Fibroblast of gingiva (primary cell): ENCODE results near the gene TRAF3IP1.
"Not testable (repeated sequence)": the region's sequence is repeated elsewhere in the genome, so short reads cannot be mapped to it uniquely, and the experiment has no call there.

ENCODE experiments used
- DNase-seq: peaks from one replicate; pipeline ENCODE4 v3.0.0-alpha.2; 2011; ENCODE audit warnings: low read depth

TRAF3IP1 gene

GRCh38 chr2:238381341-238382115 lies 61.2 kb downstream of the TRAF3IP1 start:
- no peak for DNase-seq

DNA sequence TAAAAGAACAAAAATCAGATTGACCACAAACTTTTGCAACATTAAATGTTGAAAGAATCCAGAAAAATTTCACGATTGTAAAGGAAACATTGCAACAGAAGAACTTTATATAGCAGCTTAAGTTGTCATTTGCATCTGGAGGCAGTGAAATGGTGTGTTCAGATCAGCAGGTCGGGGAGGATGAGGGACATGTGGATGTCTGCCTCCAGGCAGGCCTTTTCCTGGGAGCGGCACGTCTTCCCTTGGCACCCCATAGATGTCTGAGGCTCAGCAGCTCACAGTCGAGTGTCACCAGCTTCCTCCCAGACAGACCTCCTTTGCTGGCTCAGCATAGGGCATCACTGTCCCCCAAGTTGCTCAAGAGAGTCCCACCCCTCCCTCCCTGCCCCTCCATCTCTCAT lies 62.1 kb downstream of the TRAF3IP1 start:
- peak; percentile 56 for DNase-seq

- no peak for DNase-seq
Measured at GRCh38 chr2:238383135-238383534, 62.8 kb downstream of the TRAF3IP1 start.

GRCh38 chr2:238383743-238384380 lies 63.5 kb downstream of the TRAF3IP1 start:
- no peak for DNase-seq

DNA sequence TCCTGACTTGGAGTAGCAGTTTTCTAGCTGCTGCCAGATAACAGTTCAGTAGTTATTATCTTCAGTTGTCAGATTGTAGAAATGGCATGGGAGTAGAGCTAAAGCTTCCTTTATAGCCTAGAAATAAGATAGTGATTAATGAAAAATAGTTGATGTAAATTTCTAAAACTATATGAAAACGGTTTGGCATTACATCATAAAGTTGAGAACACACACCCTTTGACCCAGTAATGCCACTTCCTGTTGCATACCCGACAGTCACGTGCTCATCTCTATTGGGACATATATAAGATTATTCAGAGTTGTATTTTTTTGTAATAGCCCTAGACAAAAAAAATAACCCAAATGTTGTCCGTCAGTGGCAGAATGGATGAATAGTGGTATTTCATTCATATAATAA lies 67.0 kb downstream of the TRAF3IP1 start:
- DNase-seq: no peak

- no peak for DNase-seq
Measured at GRCh38 chr2:238388794-238389193, 68.5 kb downstream of the TRAF3IP1 start.

- no peak for DNase-seq
Measured at GRCh38 chr2:238389988-238390589, 69.8 kb downstream of the TRAF3IP1 start.

DNA sequence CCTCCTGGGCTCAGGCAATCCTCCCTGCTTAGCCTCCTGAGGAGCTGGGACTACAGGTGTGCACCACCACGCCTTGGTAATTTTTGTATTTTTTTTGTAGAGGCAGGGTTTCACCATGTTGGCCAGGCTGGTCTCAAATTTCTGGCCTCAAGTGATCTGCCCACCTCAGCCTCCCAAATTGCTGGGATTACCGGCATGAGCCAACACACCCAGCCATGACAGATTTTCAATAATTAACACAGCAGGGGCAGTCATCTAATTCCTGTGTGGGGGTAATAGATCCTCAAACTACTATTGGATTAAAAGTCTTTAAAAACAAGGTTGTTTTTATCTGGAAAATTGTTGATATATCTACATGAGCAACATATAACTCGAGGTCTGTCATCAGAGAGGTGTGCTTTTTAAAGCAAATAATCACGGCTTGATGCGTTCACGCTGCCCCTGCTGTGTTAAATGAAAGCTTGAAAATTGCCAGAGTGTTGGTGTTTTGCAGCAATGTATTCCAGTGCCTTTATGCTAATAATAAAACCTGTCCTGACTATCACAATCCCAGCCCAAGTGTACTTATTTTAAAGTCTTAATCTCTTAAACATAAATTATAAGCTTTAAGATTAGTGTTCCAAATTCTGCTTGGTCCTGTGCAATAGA lies 70.8 kb downstream of the TRAF3IP1 start:
- no peak for DNase-seq

GRCh38 chr2:238396663-238397062 lies 76.3 kb downstream of the TRAF3IP1 start:
- DNase-seq: no peak

DNA sequence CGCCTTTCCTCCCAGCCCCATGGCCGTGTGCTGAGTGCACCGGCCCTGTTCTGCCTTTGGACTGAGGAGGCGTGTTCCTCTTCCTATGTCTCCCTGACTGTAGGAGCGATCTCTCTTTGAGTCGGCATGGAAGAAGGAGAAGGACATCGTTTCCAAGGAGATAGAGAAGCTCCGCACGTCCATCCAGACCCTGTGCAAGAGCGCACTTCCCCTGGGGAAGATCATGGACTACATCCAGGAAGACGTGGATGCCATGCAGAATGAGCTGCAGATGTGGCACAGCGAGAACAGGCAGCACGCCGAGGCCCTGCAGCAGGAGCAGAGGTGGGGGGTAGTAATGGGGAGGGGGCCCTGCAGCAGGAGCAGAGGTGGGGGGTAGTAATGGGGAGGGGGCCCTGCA lies 77.0 kb downstream of the TRAF3IP1 start:
- DNase-seq: peak; percentile 51

GRCh38 chr2:238398577-238398976 lies 78.3 kb downstream of the TRAF3IP1 start:
- DNase-seq: no peak

- DNase-seq: no peak
Measured at GRCh38 chr2:238399094-238399493, 78.8 kb downstream of the TRAF3IP1 start.

- no peak for DNase-seq
Measured at GRCh38 chr2:238401551-238401950, 81.2 kb downstream of the TRAF3IP1 start.

GRCh38 chr2:238403632-238404405 lies 83.5 kb downstream of the TRAF3IP1 start:
- DNase-seq: no peak

DNA sequence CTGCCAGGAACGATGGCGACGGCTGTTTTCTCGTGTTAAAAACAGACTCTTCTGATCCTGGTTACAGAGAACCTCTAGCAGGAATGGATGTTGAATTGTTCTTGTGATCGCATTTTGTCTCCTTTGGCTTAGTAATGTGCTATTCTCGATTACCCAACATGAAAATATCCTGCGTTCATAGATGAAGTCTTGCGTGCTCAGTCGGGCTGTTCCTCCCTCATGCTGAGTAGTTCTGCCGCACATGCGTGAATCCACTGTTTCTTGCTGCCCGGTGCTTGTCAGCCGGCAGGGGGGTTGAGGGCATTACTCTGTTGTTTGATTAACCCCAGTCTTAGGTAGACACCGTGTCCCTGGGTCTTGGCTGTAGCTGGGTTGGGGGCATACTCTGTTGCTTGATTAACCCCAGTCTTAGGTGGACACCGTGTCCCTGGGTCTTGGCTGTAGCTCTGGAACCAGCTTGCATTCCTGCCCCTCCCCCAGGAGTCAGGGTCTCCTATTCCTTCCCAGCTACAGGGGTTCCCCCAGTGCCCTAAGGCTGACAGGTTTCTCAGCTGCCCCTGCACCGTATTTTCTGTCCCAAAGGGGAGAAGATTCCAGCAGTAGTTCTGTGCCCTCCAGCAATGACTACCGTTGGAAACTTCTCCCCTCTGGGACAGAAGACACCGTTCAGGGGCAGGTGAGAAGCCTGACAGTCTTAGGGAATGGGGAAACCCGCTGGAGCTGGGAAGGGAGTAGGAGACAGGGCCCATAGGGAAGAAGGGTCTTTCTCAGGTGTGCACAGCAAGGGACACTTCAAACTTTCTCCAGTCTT lies 84.3 kb downstream of the TRAF3IP1 start:
- no peak for DNase-seq

DNA sequence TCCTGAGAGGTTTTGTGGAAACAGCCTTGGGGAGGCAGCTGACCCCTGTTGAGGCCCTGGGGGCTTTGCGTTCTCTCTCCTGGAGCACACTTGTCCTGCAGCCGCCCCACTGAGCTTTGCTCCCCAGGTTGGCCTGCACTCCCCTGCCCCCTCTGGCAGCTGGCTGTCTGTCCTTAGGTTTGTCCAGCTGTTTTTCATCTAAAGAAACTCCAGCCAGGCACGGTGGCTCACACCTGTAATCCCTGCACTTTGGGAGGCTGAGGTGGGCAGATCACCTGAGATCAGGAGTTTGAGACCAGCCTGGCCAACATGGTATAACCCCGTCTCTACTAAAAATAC lies 84.9 kb downstream of the TRAF3IP1 start:
- DNase-seq: not testable (repeated sequence)

GRCh38 chr2:238406221-238406997 lies 86.1 kb downstream of the TRAF3IP1 start:
- DNase-seq: peak; percentile 38

- no peak for DNase-seq
Measured at GRCh38 chr2:238406998-238407285, 86.6 kb downstream of the TRAF3IP1 start.

DNA sequence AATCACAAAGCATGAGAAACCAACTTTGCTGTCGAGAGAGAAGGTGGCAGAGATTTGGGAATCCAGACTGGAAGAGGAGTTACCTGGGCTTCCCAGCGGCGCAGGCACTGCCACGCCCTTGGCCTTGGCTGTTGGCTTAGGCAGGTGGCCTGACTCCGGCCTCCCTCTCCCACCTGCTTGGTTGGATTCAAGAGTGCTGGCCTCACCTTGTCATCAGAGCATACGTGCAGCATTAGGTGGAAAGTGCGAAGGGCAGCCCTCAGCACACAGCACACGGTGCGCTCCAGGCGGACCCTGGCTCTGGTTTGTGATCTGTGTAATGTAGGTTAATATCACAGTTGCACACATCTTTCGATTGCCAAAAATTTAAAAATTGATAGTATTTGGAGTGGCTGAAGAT lies 87.2 kb downstream of the TRAF3IP1 start:
- no peak for DNase-seq

GRCh38 chr2:238408615-238409340 lies 88.5 kb downstream of the TRAF3IP1 start:
- no peak for DNase-seq
